Subcutaneous adipose tissue (tissue), 4 donors: ENCODE data around the gene TMEM98. TPM values are rescaled to one million over a fixed set of nuclear protein-coding genes. Genes with fewer than 3 reads are reported as not detected.

ENCODE experiments used
- CTCF ChIP-seq: fragments of 450-650 bp; IDR thresholded peaks from one replicate; pipeline ENCODE4 v1.5.1; 2016; ENCODE audit warnings: low read depth, mild to moderate bottlenecking, control low read depth, antibody characterized with exemption, moderate library complexity
- total RNA-seq, 4 donors: library from RNA; depleted of rRNA; stranded (reverse); fragments of >200 nt; gene quantifications; one replicate each; pipeline ENCODE4 v1.1.0, GENCODE V29; 2016

Gene TMEM98
- total RNA-seq, 4 donors from 2014 or later = 9.5 to 57.3 (median 32.3) TPM

GRCh38 chr17:32929588-32929987 is 1.6 kb downstream of the TMEM98 start:
- TF ChIP-seq CTCF = no peak

GRCh38 chr17:32930512-32930911 is 2.6 kb downstream of the TMEM98 start:
- TF ChIP-seq CTCF = no peak

GRCh38 chr17:32931686-32932085 is 3.7 kb downstream of the TMEM98 start:
- TF ChIP-seq CTCF = no peak

GRCh38 chr17:32933881-32934280 is 5.9 kb downstream of the TMEM98 start:
- no peak for TF ChIP-seq CTCF

- TF ChIP-seq CTCF = no peak
These were observed 7.8 kb downstream of the TMEM98 start for GRCh38 chr17:32935726-32936125.

GRCh38 chr17:32936186-32936893 is 8.4 kb downstream of the TMEM98 start:
- TF ChIP-seq CTCF = no peak

GRCh38 chr17:32936894-32937500 is 9.0 kb downstream of the TMEM98 start:
- TF ChIP-seq CTCF = no peak
